Fibroblast of skin of right quadriceps (primary cell): ENCODE measurements around the gene VWA8.
A peak's percentile ranks its signal among the peaks of the same experiment; 100 is the strongest.
"Not testable (repeated sequence)": the region's sequence is repeated elsewhere in the genome, so short reads cannot be mapped to it uniquely, and the experiment has no call there.

Source experiments
- DNase-seq: peaks from one replicate; pipeline ENCODE4 v3.0.0-alpha.2; 2013

The VWA8 gene

GRCh38 chr13:41547251-41548000 lies 413.5 kb downstream of the VWA8 start:
- DNase-seq, result peak; percentile 14

- DNase-seq, result peak; percentile 89
Observed at GRCh38 chr13:41546372-41547190, 414.3 kb downstream of the VWA8 start.

- DNase-seq, result no peak
Observed at GRCh38 chr13:41545432-41545707, 415.5 kb downstream of the VWA8 start.

GRCh38 chr13:41543664-41544300 lies 417.1 kb downstream of the VWA8 start:
- no peak for DNase-seq

GRCh38 chr13:41542799-41543198 lies 418.1 kb downstream of the VWA8 start:
- not testable (repeated sequence) for DNase-seq

GRCh38 chr13:41542281-41542680 lies 418.6 kb downstream of the VWA8 start:
- no peak for DNase-seq

- DNase-seq, result no peak
Observed at GRCh38 chr13:41541142-41541938, 419.6 kb downstream of the VWA8 start.

- DNase-seq, result not testable (repeated sequence)
Observed at GRCh38 chr13:41540240-41540639, 420.7 kb downstream of the VWA8 start.

GRCh38 chr13:41533266-41534052 lies 427.4 kb downstream of the VWA8 start:
- DNase-seq, result no peak

- no peak for DNase-seq
Observed at GRCh38 chr13:41528021-41528420, 432.9 kb downstream of the VWA8 start.

- peak; percentile 84 for DNase-seq
Observed at GRCh38 chr13:41520660-41521630, 440.0 kb downstream of the VWA8 start.

GRCh38 chr13:41520016-41520659 lies 440.8 kb downstream of the VWA8 start:
- DNase-seq, result peak; percentile 21
